PC-9 (cell line): ENCODE measurements around the gene ATG5.

ENCODE experiments used
- CTCF ChIP-seq: fragments of 200-600 bp; sonication (generic); conservative IDR thresholded peaks from 2 replicates; pipeline ENCODE4 v1.6.1; 2017; ENCODE audit warnings: mixed run types, antibody characterized with exemption, mild to moderate bottlenecking, moderate library complexity
- EZH2 ChIP-seq: fragments of 200-600 bp; sonication (generic); IDR thresholded peaks from 2 replicates; pipeline ENCODE4 v1.8.0; 2017; ENCODE audit warnings: antibody characterized with exemption, low read depth

GRCh38 chr6:106226676-106227075 lies 98.9 kb downstream of the ATG5 start:
- TF ChIP-seq CTCF (no peak), EZH2 (no peak)
